ENCODE measurements around the gene DUS2. TPM values are rescaled to one million over a fixed set of nuclear protein-coding genes. Genes with fewer than 3 reads are reported as not detected.

DUS2 gene
- total RNA-seq, 1 experiment from 2014 or later: 33.6 TPM

GRCh38 chr16:68037841-68038597 lies 14.9 kb downstream of the DUS2 start:
- no peaks in the 10 kb centered on the region for H3K27me3 Mint-ChIP-seq (ENCODE audit: insufficient read depth, unreplicated experiment)
- no peak for DNase-seq
- ChIA-PET CTCF (interaction anchor here (0.7 to 0.9 kb wide), 2 partner anchors 155 to 224 kb away, joined by 3 to 4 read pairs; no protein-coding TSS in a partner anchor), POLR2A (no interaction called here)
- Histone ChIP-seq H3K9me3 (no peaks in the 10 kb centered on the region), H3K4me3 (ENCODE audit: low read depth, low read length) (no peak overlapping the region), H3K4me1 (no peaks in the 10 kb centered on the region), H3K36me3 (ENCODE audit: control insufficient read depth, insufficient read depth, low read length) (peaks cover 2% of the 10 kb centered on the region), H3K27me3 (replicated peaks; ENCODE audit: control insufficient read depth, insufficient read depth, low read length) (no peaks in the 10 kb centered on the region)
- no peaks in the 10 kb centered on the region for H3K9me3 Mint-ChIP-seq (ENCODE audit: unreplicated experiment)
- no peak overlapping the region for H3K27ac Mint-ChIP-seq (ENCODE audit: unreplicated experiment)
- BruUV-seq (replicated peaks): no TSS peak
- H3K36me3 Mint-ChIP-seq (ENCODE audit: insufficient read depth, unreplicated experiment): peaks cover 28% of the 10 kb centered on the region
- no peaks in the 10 kb centered on the region for H3K4me1 Mint-ChIP-seq (ENCODE audit: low read depth, unreplicated experiment)
- no peak for TF ChIP-seq CTCF (IDR thresholded peaks at IDR 0.05; ENCODE audit: insufficient read depth in 1 of 2, low read depth in 1 of 2, low read length in 1 of 2, severe bottlenecking in 1 of 2, unreplicated experiment in 1 of 2)
- intact Hi-C loops (cut with micrococcal nuclease; ENCODE audit: unreplicated experiment): no loop called here
- H3K4me3 Mint-ChIP-seq (ENCODE audit: unreplicated experiment): no peak overlapping the region

GRCh38 chr16:68040506-68041288 lies 17.6 kb downstream of the DUS2 start:
- ChIA-PET POLR2A (interaction anchor here (0.5 to 0.6 kb wide), 3 partner anchors 64 to 233 kb away, joined by 3 read pairs; no protein-coding TSS in a partner anchor), CTCF (interaction anchor here (0.6 to 1.5 kb wide), 22 partner anchors 10 to 494 kb away, joined by 3 to 10 read pairs (median 5); partner anchors contain the start of genes DDX28, DPEP2, DUS2 and PSKH1)
- peaks cover 2% of the 10 kb centered on the region for H3K36me3 ChIP-seq (ENCODE audit: control insufficient read depth, insufficient read depth, low read length)
- Mint-ChIP-seq H3K27ac (ENCODE audit: unreplicated experiment) (no peak overlapping the region), H3K9me3 (ENCODE audit: unreplicated experiment) (no peaks in the 10 kb centered on the region), H3K4me3 (ENCODE audit: unreplicated experiment) (no peak overlapping the region), H3K36me3 (ENCODE audit: insufficient read depth, unreplicated experiment) (peaks cover 28% of the 10 kb centered on the region), H3K4me1 (ENCODE audit: low read depth, unreplicated experiment) (no peaks in the 10 kb centered on the region), H3K27me3 (ENCODE audit: insufficient read depth, unreplicated experiment) (no peaks in the 10 kb centered on the region)
- DNase-seq: peak; percentile 86 to 92
- H3K27me3 ChIP-seq (replicated peaks; ENCODE audit: control insufficient read depth, insufficient read depth, low read length): no peaks in the 10 kb centered on the region
- no peaks in the 10 kb centered on the region for H3K4me1 ChIP-seq
- intact Hi-C loops (cut with micrococcal nuclease; ENCODE audit: unreplicated experiment): loop anchor here (1.0 to 2.0 kb wide), 3 partner anchors 24 to 224 kb away; no protein-coding TSS in a partner anchor
- peak; percentile 92 to 95 for TF ChIP-seq CTCF (IDR thresholded peaks at IDR 0.05; ENCODE audit: insufficient read depth in 1 of 2, low read depth in 1 of 2, low read length in 1 of 2, severe bottlenecking in 1 of 2, unreplicated experiment in 1 of 2)
- no TSS peak for BruUV-seq (replicated peaks)
- H3K9me3 ChIP-seq: no peaks in the 10 kb centered on the region
- H3K4me3 ChIP-seq (ENCODE audit: low read depth, low read length): no peak overlapping the region

GRCh38 chr16:68041783-68042182 lies 18.7 kb downstream of the DUS2 start:
- intact Hi-C loops (cut with micrococcal nuclease; ENCODE audit: unreplicated experiment): loop anchor here (2.0 kb wide), 1 partner anchor 23 kb away; no protein-coding TSS in a partner anchor
- Histone ChIP-seq H3K4me3 (ENCODE audit: low read depth, low read length) (no peak overlapping the region), H3K36me3 (ENCODE audit: control insufficient read depth, insufficient read depth, low read length) (peaks cover 2% of the 10 kb centered on the region), H3K4me1 (no peaks in the 10 kb centered on the region), H3K9me3 (no peaks in the 10 kb centered on the region), H3K27me3 (replicated peaks; ENCODE audit: control insufficient read depth, insufficient read depth, low read length) (no peaks in the 10 kb centered on the region)
- no peaks in the 10 kb centered on the region for H3K4me1 Mint-ChIP-seq (ENCODE audit: low read depth, unreplicated experiment)
- CTCF ChIA-PET: interaction anchor here (1.2 kb wide), 1 partner anchor 9 kb away, joined by 5 read pairs; no protein-coding TSS in a partner anchor
- peaks cover 25% of the 10 kb centered on the region for H3K36me3 Mint-ChIP-seq (ENCODE audit: insufficient read depth, unreplicated experiment)
- no peak overlapping the region for H3K27ac Mint-ChIP-seq (ENCODE audit: unreplicated experiment)
- POLR2A ChIA-PET: no interaction called here
- no peak overlapping the region for H3K4me3 Mint-ChIP-seq (ENCODE audit: unreplicated experiment)
- no peak for TF ChIP-seq CTCF (IDR thresholded peaks at IDR 0.05; ENCODE audit: insufficient read depth in 1 of 2, low read depth in 1 of 2, low read length in 1 of 2, severe bottlenecking in 1 of 2, unreplicated experiment in 1 of 2)
- no peak for DNase-seq
- H3K9me3 Mint-ChIP-seq (ENCODE audit: unreplicated experiment): no peaks in the 10 kb centered on the region
- BruUV-seq (replicated peaks): no TSS peak
- no peaks in the 10 kb centered on the region for H3K27me3 Mint-ChIP-seq (ENCODE audit: insufficient read depth, unreplicated experiment)

Measured in Caco-2 (cell line).